Neutrophil (primary cell): ENCODE measurements around the gene LBH.

Experiments
- H3K27ac ChIP-seq: fragments of 200-600 bp; sonication (generic); 2 replicates; pipeline ENCODE4 v1.5.1; 2016; ENCODE audit warnings: mild to moderate bottlenecking, moderate library complexity
- H3K27me3 ChIP-seq: fragments of 200-600 bp; sonication (generic); 2 replicates; pipeline ENCODE4 v1.6.0; 2016; ENCODE audit warnings: mild to moderate bottlenecking
- H3K36me3 ChIP-seq: fragments of 200-600 bp; sonication (generic); 2 replicates; pipeline ENCODE4 v1.5.1; 2017
- H3K4me1 ChIP-seq, 2 experiments: fragments of 200-600 bp in 1 of 2; sonication (generic) in 1 of 2; 1 replicate in 1 of 2; 2 replicates in 1 of 2; pipeline versions ENCODE4 v1.5.1 to v1.6.1; 2013 to 2016; ENCODE audit warnings: low read depth in 1 of 2, low read length in 1 of 2, mild to moderate bottlenecking in 1 of 2, moderate library complexity in 1 of 2; ENCODE audit not compliant: control insufficient read depth in 1 of 2, insufficient read depth in 1 of 2
- H3K4me3 ChIP-seq, 2 experiments: fragments of 200-600 bp in 1 of 2; sonication (generic) in 1 of 2; 1 replicate in 1 of 2; 2 replicates in 1 of 2; pipeline ENCODE4 v1.5.1; 2013 to 2016; ENCODE audit warnings: low read depth in 1 of 2, low read length in 1 of 2, mild to moderate bottlenecking in 1 of 2, moderate library complexity in 1 of 2
- H3K9me3 ChIP-seq: fragments of 200-600 bp; sonication (generic); 2 replicates; pipeline ENCODE4 v1.5.1; 2016
- TF ChIP-seq, protein P1 (sequence below): fragments of 200-600 bp; sonication (generic); IDR thresholded peaks from 2 replicates; pipeline ENCODE4 v1.5.1; 2016; ENCODE audit warnings: antibody characterized with exemption

LBH gene

DNA sequence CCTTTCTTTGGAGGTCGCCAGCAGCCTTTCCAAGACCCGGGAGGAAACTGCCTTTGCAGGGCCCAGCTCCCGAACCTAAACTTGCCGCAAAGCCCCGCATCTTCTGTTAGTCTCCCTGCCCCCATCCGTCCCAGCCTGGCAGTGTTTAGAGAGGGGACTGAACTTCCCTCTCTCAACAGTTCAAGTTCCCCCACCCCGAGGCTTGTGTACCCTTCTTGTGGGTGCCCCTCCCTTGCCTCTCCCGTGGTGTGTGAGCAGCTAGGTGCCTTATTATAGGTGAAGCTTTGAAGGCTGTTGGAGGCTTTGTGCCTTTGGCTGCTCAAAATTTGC lies 1.4 kb downstream of the LBH start:
- peak overlapping the region; percentile 72 to 93 for H3K4me3 ChIP-seq
- H3K36me3 ChIP-seq = no peaks in the 10 kb centered on the region
- H3K27me3 ChIP-seq = peaks cover 68% of the 10 kb centered on the region
- TF ChIP-seq, protein P1, sequence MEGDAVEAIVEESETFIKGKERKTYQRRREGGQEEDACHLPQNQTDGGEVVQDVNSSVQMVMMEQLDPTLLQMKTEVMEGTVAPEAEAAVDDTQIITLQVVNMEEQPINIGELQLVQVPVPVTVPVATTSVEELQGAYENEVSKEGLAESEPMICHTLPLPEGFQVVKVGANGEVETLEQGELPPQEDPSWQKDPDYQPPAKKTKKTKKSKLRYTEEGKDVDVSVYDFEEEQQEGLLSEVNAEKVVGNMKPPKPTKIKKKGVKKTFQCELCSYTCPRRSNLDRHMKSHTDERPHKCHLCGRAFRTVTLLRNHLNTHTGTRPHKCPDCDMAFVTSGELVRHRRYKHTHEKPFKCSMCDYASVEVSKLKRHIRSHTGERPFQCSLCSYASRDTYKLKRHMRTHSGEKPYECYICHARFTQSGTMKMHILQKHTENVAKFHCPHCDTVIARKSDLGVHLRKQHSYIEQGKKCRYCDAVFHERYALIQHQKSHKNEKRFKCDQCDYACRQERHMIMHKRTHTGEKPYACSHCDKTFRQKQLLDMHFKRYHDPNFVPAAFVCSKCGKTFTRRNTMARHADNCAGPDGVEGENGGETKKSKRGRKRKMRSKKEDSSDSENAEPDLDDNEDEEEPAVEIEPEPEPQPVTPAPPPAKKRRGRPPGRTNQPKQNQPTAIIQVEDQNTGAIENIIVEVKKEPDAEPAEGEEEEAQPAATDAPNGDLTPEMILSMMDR = no peak
- no peaks in the 10 kb centered on the region for H3K9me3 ChIP-seq
- H3K4me1 ChIP-seq = peaks cover 15 to 22% of the 10 kb centered on the region in 2 experiments
- peak overlapping the region; percentile 3 for H3K27ac ChIP-seq

DNA sequence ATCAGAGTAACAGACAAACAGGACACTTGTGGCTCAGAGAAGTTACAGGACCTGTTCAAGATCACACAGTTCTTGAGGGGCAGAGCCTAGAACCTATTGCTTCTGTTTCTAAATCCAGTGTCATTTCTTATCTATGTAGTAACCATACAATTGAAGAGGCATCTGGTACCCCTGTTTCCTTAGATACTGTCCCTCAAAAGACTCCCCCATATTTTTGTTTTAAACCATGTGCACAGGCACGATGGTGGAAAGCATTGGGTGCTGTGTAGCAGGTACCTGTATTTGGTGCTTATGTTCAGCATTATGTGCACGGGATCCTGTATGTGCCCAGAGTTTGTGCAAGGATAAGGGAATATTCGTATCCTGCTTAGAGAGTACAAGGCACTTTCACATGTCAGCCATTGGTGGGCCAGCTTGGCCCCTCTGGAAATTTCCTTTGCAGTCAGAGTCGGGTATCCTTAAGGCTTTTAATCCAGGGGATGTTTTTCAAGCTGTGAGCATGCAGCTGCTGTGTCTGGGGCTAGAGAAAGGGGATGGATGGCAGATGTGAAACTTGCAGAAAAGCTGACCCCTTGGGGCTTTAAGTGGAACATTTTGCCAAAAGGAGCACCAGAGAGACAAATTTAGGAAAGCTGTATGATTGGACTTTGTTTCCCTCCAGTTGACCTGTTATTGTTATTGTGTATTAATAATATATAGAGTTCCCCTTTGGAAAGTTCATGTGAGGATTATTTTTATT lies 2.1 kb downstream of the LBH start:
- Histone ChIP-seq H3K4me3 (peak overlapping the region in 1 of 2 experiments; percentile 72), H3K9me3 (no peaks in the 10 kb centered on the region), H3K27me3 (peaks cover 64% of the 10 kb centered on the region), H3K4me1 (peaks cover 15 to 22% of the 10 kb centered on the region in 2 experiments), H3K36me3 (no peaks in the 10 kb centered on the region), H3K27ac (no peak overlapping the region)
- TF ChIP-seq, protein P1 = no peak

DNA sequence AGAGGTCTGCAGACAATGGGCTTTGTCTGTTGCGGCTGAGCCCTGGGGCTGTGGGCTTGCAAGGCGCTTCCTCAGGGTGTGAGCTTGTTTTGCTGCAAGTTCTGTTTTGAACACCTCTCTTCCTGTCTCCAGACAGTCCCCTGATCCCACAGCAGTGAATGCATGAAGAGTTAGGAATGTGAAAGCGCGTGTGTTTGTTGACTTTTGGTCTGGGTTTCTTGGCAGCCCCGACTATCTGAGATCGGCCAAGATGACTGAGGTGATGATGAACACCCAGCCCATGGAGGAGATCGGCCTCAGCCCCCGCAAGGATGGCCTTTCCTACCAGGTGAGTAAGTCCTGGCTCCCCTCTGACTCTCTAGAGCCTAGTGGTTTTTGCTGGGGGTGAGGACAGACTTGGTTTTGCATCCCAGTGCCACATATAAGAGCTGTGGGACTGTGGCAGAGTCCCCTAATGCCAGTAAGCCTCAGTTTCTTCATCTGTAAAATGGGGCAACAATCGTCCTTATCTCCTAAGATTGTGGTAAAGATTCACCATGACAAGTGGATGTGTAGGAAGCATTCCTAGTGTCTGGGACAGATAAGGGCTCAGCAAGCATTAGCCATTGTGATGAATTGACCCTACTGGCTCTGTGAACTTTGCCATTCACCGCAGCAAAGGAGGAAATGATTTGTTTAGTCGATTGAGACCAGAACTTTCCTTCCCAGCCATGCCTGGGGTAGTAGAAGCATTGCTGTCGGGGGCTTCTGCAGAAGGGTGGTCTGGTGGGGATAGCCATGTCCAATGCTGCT lies 3.0 kb downstream of the LBH start:
- TF ChIP-seq, protein P1 = no peak
- no peak overlapping the region for H3K27ac ChIP-seq
- no peak overlapping the region for H3K4me3 ChIP-seq
- H3K4me1 ChIP-seq = peaks cover 15 to 22% of the 10 kb centered on the region in 2 experiments
- H3K27me3 ChIP-seq = peaks cover 59% of the 10 kb centered on the region
- no peaks in the 10 kb centered on the region for H3K9me3 ChIP-seq
- H3K36me3 ChIP-seq = no peaks in the 10 kb centered on the region

DNA sequence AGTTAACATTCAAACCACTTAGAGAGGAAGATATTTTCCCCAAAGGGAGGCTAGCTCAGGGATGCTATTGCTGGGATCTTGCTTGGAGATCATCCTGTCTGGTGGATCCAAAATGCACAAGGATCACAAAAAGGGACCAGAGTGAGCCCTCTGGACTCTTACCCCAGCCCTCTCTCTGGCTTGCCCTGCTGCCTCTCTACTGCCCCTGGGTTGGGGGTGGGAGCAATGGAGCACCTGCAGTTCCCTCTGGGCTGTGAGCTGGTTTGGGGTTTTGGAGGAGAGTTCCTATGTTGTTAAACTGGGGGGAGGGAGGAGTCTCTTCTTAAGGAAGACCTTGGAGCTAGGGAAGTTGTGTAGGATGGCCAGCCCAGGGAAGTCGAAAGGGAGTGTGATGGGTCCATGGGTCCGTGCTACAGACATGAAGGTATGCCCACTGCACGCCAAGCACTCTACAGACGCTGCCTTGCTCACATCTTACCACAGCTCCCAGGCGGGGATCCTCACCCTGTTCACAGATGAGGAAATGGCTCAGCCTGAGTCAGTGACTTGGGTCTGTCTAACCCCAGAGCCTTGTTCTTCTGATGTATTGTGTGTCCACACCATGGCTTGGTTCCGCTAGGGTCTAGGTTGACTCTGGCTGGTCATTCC lies 3.8 kb downstream of the LBH start:
- peaks cover 15 to 22% of the 10 kb centered on the region in 2 experiments for H3K4me1 ChIP-seq
- H3K27me3 ChIP-seq = peaks cover 52% of the 10 kb centered on the region

DNA sequence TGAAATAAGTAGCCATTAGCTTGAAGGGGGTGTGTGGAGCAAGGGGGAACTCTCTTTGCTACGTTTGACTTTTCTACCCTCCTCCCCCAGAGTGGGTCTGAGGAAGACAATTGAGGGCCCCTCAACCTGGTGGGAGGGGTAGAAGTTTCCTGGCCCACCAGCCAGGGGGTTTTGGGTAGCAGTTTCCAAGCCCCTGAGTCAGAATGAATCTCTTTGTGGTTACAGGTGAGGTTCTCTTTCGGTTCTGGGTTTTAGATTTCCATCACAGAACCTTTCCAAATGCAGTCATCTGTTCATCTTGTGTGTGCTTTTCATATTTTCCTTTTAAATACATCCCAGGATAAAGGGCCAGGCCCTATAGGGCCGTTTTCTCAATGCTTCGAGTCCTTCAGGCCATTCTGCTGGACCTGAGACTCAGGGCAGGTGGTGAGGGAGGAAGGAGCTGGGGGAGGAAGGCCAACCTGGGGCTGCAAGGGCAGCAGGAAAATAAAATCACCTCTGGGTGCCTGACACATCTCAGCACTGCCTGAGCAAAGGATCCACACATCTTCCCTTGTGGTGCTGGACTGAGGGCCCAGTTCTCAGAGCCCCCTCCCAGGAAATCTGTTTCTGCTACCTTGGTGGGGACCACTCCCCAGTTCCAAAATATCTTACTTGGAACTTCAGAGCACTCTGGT lies 4.7 kb downstream of the LBH start:
- TF ChIP-seq, protein P1 = no peak
- peaks cover 7 to 16% of the 10 kb centered on the region in 2 experiments for H3K4me1 ChIP-seq
- no peaks in the 10 kb centered on the region for H3K36me3 ChIP-seq
- peaks cover 43% of the 10 kb centered on the region for H3K27me3 ChIP-seq
- H3K4me3 ChIP-seq = no peak overlapping the region
- no peak overlapping the region for H3K27ac ChIP-seq
- H3K9me3 ChIP-seq = no peaks in the 10 kb centered on the region

More for the DNA sequence above, 3.8 kb downstream of the LBH start:
- Histone ChIP-seq H3K9me3 (no peaks in the 10 kb centered on the region), H3K36me3 (no peaks in the 10 kb centered on the region), H3K27ac (no peak overlapping the region), H3K4me3 (no peak overlapping the region)
- TF ChIP-seq, protein P1 = no peak
